Lung microvascular endothelial cell (primary cell): ENCODE data around the gene GLB1L2. TPM values are rescaled to one million over a fixed set of nuclear protein-coding genes. Genes with fewer than 3 reads are reported as not detected.
"Not testable (repeated sequence)": the region's sequence is repeated elsewhere in the genome, so short reads cannot be mapped to it uniquely, and the experiment has no call there.

Experiments
- DNase-seq, 2 donors: peaks; one replicate each; pipeline versions ENCODE4 v3.0.0 to v3.0.0-alpha.2; 2010; ENCODE audit warnings: low read depth in 2 of 2
- total RNA-seq: library from RNA; depleted of rRNA; stranded (reverse); fragments of >200 nt; gene quantifications from 2 replicates; pipeline ENCODE4 v1.2.1, GENCODE V29; 2014

The GLB1L2 gene, protein sequence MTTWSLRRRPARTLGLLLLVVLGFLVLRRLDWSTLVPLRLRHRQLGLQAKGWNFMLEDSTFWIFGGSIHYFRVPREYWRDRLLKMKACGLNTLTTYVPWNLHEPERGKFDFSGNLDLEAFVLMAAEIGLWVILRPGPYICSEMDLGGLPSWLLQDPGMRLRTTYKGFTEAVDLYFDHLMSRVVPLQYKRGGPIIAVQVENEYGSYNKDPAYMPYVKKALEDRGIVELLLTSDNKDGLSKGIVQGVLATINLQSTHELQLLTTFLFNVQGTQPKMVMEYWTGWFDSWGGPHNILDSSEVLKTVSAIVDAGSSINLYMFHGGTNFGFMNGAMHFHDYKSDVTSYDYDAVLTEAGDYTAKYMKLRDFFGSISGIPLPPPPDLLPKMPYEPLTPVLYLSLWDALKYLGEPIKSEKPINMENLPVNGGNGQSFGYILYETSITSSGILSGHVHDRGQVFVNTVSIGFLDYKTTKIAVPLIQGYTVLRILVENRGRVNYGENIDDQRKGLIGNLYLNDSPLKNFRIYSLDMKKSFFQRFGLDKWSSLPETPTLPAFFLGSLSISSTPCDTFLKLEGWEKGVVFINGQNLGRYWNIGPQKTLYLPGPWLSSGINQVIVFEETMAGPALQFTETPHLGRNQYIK
- under 0.01 and 0.22 TPM in 2 replicates for total RNA-seq

DNA sequence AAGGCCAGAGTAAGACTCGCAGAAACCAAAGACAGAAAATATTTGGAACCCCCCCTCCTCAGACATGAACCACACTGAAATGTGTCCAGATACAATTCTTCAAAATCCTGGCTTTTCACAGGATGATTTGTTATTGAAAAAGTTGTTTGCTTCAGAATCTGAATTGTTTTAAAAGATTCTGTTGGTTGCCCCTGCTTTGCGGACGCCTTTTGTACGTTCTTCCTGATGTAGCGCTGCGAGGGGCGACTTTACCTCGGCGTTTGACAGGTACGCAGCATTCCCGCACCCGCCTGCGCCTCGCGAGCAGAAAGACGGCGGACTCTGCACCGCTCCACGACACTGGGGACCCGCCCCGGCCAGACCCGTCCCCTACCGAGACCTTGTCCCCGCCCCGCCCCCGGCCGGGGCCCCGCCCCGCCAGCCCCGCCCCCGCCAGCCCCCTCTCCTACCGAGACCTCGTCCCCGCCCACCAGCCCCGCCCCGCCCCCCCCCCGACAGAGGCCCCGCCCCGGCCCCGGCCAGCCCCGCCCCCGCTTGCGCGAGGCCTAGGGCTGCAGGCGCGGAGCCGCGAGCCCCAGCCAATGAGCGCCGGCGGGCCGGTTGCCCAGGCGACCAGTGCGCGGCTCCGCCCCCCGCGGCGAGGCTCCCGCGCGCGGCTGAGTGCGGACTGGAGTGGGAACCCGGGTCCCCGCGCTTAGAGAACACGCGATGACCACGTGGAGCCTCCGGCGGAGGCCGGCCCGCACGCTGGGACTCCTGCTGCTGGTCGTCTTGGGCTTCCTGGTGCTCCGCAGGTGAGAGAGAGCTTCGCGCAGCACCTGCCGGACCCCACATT, at the start of gene GLB1L2:
GLB1L2 (plus strand) TSS at position 635 of the 835 bp plus-strand sequence; CDS start at position 709, 74 bp downstream.
- DNase-seq, result peak; percentile 27 to 69

DNA sequence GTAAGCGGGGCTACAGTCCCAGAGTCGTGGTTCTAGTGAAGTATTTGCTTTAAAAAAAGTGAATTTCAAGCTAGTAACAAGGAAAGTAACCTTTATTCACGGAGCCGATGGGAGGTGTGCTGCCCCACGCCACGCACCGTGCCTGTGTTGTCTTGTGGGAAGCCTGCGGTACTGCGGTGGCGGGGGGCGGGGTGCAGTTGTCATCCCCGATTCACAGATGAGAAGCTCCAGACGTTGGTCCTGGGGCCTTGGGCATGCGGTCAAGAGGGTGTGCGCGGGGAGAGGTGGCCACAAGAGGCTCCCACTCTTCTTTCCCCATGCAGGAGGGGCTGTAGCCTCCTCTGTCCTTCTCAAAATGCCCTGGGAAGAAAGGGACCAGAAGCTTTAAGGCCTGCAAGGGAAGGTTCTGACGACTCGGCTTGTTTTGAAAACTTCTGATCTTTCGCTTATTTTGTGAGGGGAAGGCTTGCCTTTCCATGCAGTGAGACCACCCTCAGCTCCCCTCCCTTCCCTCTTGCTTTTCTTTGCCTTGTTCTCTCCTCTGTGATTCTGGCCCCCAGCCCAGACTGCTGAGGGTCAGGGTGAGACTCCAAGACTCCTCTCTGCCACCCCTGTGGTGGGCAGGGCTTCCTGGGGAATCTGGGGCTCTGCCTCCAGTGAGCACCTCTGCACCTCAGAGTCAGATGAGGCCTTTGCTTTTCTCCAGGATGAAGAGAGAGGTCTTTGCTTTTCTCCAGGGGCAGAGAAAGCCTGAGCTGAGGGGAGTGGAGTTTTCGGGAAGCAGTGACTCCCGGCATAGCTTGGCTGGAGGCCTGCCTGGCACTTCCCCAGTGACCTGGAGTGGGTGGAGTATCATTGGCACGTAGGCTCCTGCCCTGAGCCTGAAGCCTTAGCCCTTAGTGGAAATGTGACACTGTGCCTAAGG, 49.4 kb upstream of the GLB1L2 start:
- no peak for DNase-seq

DNA sequence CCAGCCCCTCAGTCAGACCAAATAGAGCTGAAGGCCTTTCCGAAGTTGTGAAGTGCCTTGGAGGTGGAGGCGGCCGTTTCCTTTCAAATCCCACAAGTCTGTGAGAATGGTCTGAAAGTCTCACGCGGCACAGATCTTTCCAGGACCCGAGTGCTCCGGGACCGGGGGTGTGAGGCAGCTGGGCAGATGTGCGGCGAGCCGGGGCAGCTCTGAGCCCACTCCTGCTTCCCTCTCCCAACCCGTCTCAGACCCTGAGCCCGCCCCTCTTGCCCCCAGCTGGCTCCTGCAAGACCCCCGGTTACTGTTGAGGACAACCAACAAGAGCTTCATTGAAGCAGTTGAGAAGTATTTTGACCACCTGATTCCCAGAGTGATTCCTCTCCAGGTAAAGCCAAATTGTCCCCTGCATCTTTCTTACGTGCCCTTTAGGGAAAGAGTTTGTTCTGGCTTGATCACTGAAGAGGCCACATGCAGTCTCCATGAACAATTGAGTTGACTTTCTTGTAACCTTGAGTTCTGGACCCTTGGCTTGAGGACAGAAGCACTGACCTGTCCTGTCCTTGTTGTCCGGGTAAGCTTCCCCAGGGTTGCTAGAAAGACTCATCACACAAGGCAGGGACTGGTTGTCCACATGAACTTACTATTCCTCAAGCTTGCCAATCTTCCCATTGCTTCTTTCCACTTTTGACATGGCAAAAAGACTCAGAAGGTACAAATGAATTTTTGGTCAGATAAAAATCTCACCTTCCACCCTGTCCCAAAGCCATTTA, 48.1 kb upstream of the GLB1L2 start:
- no peak for DNase-seq

DNA sequence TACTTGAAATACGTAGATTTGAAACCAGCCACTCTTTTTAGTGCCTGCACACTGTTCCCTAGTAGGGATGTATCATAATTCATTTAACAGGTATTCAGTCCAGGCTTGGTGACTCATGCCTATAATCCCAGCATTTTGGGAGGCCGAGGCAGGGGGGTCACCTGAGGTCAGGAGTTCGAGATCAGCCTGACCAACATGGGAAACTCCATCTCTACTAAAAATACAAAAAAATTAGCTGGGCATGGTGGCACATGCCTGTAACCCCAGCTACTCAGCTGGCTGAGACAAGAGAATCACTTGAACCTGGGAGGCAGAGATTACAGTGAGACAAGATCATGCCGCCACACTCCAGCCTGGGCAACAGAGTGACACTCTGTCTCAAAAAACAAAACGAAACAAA, 47.4 kb upstream of the GLB1L2 start:
- DNase-seq, result not testable (repeated sequence)

DNA sequence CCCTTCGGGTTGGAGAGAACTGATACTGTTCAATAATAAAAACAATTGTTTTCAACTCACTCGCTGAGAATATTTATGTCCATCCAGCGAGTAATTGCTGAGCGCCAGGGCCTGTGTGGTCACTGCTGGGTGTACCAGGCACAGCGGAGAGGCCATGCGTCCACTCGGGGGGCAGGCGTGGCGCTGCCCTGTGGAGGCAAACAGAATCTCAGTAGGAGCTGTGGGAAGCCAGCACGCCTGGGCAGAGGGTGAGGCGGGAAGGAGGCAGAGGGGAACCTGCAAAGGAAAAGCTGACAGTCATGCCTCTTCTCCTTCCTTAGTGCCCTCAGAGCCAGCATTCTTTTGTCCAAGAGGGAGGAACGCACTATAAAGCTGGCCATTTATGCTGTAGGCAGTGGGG, 44.2 kb upstream of the GLB1L2 start:
- no peak for DNase-seq

DNA sequence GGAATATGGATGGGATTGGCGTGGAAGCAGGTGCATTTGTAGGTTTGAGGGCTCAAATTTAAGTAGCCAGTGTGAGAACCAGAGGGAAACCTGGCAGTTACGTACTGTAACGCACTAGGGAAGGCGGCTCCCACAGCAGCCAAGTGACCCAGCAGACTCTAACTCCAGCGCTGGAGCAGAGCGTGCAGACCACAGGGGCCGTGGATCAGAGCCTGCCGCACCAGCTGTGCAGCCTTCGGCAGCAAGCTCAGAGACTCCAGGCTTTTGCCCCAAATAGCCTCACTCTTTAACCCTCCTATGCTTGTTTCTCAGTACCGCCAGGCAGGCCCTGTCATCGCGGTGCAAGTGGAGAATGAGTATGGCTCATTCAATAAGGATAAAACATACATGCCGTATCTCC, 43.3 kb upstream of the GLB1L2 start:
- DNase-seq, result no peak

DNA sequence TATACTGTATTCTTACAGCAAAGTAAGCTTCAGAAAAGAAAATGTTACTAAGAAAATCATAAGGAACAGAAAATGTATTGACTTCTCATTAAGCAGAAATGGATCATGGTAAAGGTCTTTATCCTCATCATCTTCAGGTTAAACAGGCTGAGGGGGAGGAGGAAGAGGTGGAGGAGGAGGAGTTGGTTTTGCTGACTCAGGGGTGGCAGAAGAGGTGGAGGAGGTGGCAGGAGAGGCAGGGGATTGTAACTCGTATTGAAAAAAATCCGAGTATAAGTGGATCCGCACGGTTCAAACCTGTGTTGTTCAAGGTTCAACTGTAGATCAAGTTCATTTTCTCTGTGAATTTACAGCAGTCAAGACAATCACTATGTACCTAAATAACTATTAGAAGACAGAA, 42.6 kb upstream of the GLB1L2 start:
- DNase-seq, result no peak

DNA sequence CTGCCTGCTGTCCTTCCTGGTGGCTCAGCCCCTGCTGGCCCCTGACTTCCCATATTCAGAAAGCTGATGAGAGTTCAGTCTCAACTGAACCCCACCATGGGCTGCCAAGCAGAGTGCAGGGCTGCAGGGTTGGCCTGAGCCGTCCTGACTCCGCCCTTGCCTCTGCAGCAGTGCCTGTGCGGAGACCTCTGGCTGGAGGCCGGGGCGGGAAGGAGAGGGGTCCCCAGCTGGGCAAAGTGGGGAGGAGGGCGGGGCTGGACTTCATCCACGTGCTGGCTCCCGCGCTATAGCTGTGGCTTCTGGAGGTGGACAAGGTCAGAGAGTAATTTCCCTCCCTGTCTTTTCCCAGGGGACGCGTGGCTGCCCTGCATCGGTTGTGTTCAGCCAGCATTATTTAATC, 42.0 kb upstream of the GLB1L2 start:
- DNase-seq, result no peak

DNA sequence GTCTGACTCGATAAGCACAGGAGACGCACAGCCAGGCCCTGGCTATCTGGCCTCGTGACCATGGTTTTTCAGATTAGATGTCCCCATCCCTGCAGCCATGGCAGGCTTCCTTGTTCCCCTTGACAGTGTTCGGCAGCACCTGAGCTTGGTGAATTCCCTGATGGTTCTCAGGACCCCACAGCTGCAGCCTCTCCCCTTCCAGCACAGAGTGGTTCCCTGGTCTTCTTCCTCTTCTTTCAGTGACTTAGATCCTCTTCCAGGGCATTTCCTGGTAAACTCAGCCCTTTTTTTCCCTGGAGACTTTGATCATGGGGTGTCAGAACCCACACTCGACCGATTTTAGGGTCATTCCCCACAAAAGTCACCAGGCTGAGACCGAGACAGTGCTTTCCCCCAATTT, 41.1 kb upstream of the GLB1L2 start:
- DNase-seq, result no peak

DNA sequence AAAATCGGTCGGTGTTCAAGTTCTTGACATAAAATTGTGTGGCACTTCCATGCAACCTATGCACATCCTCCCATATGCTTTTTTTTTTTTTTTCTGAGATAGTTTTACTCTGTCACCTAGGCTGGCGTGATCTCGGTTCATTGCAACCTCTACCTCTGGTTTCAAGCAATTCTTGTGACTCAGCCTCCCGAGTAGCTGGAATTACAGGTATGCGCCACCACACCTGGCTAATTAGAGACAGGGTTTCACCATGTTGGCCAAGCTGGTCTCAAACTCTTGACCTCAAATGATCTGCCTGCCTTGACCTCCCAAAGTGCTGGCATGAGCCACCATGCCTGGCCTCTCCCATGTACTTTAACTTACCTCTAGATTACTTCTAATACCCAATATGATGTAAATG, 40.6 kb upstream of the GLB1L2 start:
- DNase-seq, result no peak

DNA sequence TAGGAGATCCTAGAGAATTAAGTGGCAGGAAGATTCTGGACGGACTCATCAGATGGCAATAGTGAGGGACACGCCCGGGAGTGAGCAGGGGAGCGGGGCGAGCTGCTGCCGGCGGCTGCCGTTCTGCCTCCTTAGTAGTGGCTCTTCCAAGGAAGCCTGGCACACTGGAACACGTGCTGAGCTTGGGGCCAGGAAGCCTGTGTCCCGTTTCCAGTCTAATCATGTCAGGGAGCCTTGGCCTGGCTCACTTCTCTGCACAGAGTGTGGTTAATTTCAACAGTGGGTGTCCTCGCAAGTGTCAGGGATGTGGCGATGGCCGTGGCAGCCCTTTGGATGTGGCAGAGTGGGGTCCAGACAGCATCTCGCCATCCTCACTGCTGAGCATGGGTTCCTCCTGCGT, 39.1 kb upstream of the GLB1L2 start:
- no peak for DNase-seq

DNA sequence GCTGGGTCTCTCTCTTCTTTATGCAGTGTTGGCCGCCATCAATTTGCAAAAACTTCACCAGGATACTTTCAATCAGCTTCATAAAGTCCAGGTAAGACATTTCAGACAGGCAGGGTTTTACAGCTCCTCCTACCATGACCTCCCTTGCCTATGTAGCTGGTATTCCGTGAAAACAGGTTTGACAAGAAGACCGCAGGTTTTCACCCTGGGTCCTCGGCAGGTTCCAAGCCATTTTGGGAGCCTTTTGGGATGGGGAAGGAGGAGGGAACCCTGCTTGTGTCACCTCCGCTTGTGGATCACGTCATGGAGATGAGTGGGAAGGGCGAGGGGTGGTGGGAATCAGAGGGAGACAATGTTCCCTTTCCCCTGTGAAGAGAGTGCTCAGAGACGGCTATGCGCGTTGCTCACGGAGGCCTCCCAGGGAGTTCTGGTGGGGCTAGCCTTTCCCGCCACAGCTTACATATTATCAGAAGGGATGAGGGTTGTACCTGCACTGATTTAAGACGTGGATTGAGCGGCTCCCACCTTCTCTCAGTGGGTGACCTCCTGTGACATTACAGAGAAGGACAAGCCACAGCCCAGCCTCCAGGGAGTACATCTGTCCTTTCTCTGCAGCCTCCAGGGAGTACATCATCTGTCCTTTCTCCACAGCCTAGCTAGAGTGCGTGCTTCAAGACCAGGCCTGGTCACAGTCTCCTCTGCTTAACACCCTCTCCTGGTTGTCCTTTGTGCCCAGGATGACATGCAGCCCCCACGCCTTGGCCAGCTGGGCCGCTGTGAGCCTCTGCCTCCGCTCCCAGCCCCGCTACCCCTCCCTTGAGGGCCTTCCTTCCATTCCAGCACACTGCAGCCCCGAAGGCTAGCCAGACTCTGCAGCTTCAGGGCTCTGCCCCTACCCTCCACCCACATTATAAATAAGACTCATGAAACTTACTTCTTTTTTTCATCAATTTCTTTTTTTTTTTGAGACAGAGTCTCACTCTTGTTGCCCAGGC, 38.4 kb upstream of the GLB1L2 start:
- DNase-seq, result no peak

DNA sequence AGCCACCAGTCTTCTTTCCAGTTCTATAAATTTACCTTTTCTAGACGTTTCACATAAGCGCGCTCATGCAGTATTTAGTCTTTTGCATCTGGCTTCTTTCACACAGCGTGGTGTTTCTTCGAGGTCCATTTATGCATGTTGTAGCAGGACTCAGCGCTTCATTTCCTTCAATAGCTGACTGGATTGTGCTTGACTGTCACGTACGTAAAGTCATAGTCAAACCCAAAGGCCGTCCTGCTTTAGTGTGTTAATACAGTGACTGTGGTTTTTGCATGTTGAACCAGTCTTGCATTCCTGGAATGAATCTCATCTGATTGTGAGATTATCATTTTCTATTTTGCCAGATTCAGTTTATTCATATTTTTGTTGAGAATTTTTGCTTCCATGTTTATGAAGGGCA, 37.1 kb upstream of the GLB1L2 start:
- no peak for DNase-seq

DNA sequence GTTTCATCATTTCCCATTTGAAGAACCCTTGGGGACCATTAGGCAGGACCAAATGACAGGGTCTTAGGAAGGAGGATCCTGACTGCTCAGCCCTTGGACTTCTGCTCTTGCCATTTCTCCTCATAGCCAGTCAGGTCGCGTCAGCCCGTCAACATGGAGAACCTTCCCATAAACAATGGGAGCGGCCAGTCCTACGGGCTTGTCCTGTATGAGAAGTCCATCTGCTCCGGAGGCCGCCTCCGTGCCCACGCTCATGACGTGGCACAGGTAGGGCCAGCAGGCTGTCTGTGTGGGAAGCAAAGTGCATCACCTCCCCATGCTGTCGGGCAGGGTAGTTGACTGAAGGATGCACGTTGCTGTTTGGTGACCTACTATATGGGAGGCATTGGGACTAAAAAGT, 19.6 kb upstream of the GLB1L2 start:
- DNase-seq, result no peak

DNA sequence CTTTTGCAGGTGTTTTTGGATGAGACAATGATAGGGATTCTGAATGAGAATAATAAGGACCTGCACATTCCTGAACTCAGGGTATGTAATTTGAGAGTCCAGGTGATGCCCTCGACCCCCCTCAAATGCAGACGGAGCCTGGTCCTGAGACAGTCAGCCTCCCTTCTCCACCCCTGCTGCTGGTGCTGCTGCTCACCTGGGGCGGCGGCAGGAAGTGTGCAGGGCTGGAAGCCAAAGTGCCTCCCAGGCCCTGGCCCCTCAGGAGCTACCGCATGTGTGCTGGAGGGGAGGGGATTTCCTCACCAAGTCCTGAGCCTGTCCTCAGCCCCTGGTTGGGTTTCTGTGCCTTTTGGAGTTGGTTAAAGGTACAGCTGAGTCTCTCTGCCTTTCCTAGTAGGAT, 19.0 kb upstream of the GLB1L2 start:
- DNase-seq, result no peak

DNA sequence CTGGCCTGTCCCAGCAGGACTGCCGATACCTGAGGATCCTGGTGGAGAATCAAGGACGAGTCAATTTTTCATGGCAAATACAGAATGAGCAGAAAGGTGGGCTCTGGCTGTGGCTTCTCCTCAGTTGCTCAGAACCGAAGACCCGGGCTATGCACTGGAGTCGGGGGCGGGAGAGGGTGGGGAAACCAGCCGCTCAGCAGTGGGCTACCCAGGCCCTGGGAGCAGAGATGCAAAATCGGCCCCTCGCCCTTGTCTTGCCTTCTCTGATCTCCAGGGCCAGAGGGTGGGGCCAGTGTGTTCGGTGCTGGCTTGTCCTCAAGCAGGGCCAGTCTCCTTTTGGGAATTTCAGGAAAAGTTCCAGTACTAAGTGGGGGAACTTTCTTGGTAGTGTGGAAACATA, 18.4 kb upstream of the GLB1L2 start:
- DNase-seq, result no peak

DNA sequence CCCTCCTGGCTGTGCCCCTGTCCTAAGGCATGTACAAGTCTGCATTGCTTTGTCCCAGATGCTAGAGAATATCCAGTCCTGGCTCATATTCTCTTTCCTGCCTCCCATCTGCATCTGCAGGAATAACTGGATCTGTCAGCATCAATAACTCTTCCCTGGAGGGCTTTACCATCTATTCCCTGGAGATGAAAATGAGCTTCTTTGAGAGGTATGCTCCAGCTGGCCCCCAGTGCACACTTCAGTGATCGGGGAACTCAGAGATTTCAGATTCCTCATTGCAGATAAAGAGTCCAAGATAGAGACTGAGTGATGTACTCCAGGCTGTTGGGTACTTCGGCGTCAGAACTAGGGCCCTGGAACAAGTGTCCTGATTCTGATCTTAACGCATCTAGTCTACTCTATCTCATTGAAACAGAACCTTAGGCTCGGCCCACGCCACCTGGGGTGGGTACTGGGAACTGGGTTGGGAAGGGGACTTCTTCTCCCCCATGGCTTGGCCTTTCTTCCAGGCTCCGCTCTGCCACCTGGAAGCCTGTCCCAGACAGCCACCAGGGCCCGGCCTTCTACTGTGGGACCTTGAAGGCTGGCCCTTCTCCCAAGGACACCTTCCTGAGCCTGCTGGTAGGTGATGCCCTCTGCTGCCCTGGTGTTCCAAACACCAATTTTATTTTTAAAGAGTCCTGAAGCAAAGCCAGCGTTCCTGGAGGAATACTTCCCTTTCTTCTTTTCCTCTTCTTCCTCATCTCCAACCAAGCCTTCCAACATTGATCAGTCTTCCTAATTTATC, 17.8 kb upstream of the GLB1L2 start:
- DNase-seq, result no peak

DNA sequence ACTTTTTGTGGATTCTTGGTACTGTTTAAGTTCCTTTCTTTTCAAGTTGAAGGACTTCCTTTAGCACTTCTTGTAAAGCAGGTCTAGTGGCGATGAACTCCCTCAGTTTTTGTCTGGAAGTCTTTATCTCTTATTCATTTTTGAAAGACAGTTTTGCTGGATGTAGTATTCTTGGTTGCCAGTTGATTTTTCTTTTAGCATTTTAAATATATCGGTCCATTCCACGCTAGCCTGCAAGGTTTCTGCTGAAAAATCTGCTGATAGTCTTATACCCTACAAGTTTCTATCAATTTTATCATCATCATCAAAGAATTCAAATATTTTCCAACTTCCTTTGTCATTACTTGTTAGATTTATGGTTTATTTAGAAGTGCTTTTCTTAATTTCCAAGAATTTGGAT, 14.7 kb upstream of the GLB1L2 start:
- no peak for DNase-seq
